Measurements from ENCODE around the gene ANKRD24. TPM values are rescaled to one million over a fixed set of nuclear protein-coding genes. Genes with fewer than 3 reads are reported as not detected.
"Not testable (repeated sequence)": the region's sequence is repeated elsewhere in the genome, so short reads cannot be mapped to it uniquely, and the experiment has no call there.

The ANKRD24 gene
- total RNA-seq, 4 donors from 2014 or later, result 0.83 to 3.9 (median 1.6) TPM

DNA sequence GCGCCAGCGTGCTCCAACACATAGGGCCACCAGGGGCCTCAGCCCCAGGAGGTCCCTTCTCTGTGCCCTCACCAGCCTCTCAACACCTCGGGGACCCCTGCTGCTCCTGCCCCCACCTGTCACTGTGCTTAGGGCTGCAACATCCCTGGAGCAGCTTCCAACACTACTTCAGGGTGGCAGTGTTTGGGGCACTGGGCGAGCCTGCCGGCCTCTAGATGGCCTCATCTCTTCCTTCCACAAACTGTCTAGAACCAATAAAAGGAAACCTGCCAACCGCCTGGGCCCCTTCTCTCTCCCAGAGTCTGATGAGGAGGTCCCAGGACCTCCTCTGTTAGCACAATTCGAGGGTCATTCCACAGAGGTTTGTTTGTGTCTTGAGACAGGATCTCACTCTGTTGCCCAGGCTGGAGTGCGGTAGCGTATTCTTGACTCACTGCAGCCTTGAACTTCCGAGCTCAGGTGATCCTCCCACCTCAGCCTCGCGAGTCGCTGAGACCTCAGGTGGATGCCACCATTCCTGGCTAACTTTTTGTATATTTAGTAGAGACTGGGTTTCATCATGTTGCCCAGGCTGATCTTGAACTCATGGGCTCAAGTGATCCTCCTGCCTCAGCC, 86.4 kb downstream of the ANKRD24 start:
- no peak overlapping the region for H3K4me3 ChIP-seq
- no peak for TF ChIP-seq POLR2A (IDR thresholded peaks at IDR 0.05)
- TF ChIP-seq, protein P1, sequence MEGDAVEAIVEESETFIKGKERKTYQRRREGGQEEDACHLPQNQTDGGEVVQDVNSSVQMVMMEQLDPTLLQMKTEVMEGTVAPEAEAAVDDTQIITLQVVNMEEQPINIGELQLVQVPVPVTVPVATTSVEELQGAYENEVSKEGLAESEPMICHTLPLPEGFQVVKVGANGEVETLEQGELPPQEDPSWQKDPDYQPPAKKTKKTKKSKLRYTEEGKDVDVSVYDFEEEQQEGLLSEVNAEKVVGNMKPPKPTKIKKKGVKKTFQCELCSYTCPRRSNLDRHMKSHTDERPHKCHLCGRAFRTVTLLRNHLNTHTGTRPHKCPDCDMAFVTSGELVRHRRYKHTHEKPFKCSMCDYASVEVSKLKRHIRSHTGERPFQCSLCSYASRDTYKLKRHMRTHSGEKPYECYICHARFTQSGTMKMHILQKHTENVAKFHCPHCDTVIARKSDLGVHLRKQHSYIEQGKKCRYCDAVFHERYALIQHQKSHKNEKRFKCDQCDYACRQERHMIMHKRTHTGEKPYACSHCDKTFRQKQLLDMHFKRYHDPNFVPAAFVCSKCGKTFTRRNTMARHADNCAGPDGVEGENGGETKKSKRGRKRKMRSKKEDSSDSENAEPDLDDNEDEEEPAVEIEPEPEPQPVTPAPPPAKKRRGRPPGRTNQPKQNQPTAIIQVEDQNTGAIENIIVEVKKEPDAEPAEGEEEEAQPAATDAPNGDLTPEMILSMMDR (IDR thresholded peaks at IDR 0.05), result peak in 1 of 6 experiments; percentile 17
- peaks cover 0 to 55% (median 0%) of the 10 kb centered on the region in 3 donors for H3K36me3 ChIP-seq
- peak overlapping the region in 3 of 4 donors; percentile 38 to 90 (median 63) for H3K27ac ChIP-seq
- no peak for DNase-seq
- peaks cover 0 to 9% (median 3%) of the 10 kb centered on the region in 4 donors for H3K4me1 ChIP-seq
- no peaks in the 10 kb centered on the region for H3K27me3 ChIP-seq
- no peaks in the 10 kb centered on the region for H3K9me3 ChIP-seq

DNA sequence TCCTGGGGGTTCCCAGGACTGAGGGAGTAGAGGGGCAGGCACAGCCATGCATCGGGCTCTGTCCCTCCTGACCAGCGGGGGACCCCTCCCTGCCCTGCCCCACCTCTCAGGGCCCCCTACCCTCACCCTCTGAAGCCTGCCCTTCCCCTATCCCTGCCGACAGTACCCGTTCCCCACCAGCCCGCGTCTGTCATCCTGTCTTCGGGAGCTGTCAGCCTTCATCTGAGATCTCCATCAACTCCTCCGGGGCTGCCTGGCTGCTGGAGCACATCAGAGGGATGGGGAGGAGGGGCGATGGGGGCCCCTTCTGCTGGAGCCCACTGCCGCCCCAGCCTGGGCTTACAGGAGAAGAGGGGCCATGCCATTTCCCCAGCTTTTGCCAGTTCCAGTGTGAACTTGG, 90.4 kb downstream of the ANKRD24 start:
- Histone ChIP-seq H3K4me1 (peaks cover 0 to 6% (median 1%) of the 10 kb centered on the region in 4 donors), H3K4me3 (no peak overlapping the region), H3K27ac (no peak overlapping the region), H3K27me3 (no peaks in the 10 kb centered on the region), H3K9me3 (no peaks in the 10 kb centered on the region), H3K36me3 (peaks cover 0 to 30% (median 0%) of the 10 kb centered on the region in 3 donors)
- no peak for DNase-seq
- TF ChIP-seq POLR2A (IDR thresholded peaks at IDR 0.05), result no peak
- TF ChIP-seq, protein P1 (IDR thresholded peaks at IDR 0.05), result no peak

DNA sequence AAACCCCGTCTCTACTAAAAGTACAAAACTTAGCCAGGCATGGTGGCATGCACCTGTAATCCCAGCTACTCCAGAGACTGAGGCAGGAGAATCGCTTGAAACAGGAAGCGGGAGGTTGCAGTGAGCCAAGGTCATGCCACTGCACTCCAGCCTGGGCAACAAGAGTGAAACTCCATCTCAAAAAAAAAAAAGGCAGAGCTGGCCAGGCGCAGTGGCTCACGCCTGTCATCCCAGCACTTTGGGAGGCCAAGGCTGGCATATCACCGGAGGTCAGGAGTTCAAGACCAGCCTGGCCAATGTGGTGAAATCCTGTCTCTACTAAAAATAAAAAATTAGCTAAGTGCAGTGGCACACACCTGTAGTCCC, 91.8 kb downstream of the ANKRD24 start:
- not testable (repeated sequence) for H3K4me1 ChIP-seq, H3K27me3 ChIP-seq, DNase-seq, H3K4me3 ChIP-seq, H3K9me3 ChIP-seq, H3K27ac ChIP-seq
- peaks cover 0 to 17% (median 0%) of the 10 kb centered on the region in 3 donors for H3K36me3 ChIP-seq

Other genes starting within 250 kb of the ANKRD24 start
- not detected for gene NMRK2, start 249.6 kb upstream of the ANKRD24 start, total RNA-seq
- 100 to 1,000 TPM in 1 of 4 donors, 10 to 100 TPM in 3; 61.3 to 106 (median 88.1) TPM for gene DAPK3, start 211.6 kb upstream of the ANKRD24 start, total RNA-seq
- 1,000 to 10,000 TPM in 3 of 4 donors, 100 to 1,000 TPM in 1; 914 to 1,425 (median 1,203) TPM for gene EEF2, start 197.2 kb upstream of the ANKRD24 start, total RNA-seq
- gene PIAS4, start 175.0 kb upstream of the ANKRD24 start, total RNA-seq, result 10 to 100 TPM; 15.9 to 47.9 (median 24.2) TPM
- gene ZBTB7A, start 115.8 kb upstream of the ANKRD24 start, total RNA-seq, result 100 to 1,000 TPM in 2 of 4 donors, 10 to 100 TPM in 2; 74.3 to 149 (median 96.1) TPM
- 100 to 1,000 TPM; 168 to 283 (median 220) TPM for gene MAP2K2, start 58.6 kb upstream of the ANKRD24 start, total RNA-seq
- 100 to 1,000 TPM in 3 of 4 donors, 10 to 100 TPM in 1; 45.4 to 528 (median 270) TPM for gene CREB3L3, start 29.1 kb upstream of the ANKRD24 start, total RNA-seq
- 100 to 1,000 TPM in 1 of 4 donors, 10 to 100 TPM in 3; 55.3 to 115 (median 84.9) TPM for gene SIRT6, start 126 bp upstream of the ANKRD24 start, total RNA-seq
- gene EBI3, start 46.8 kb downstream of the ANKRD24 start, total RNA-seq, result 10 to 100 TPM in 1 of 4 donors, 1 to 10 TPM in 2, not detected in 1; 1.4 to 12.4 (median 1.9) TPM
- gene YJU2, start 64.4 kb downstream of the ANKRD24 start, total RNA-seq, result 10 to 100 TPM in 3 of 4 donors, 1 to 10 TPM in 1; 8.9 to 33.8 (median 24.1) TPM
- 10 to 100 TPM in 3 of 4 donors, not detected in 1; 21.3 to 27.7 (median 21.9) TPM for gene SHD, start 96.6 kb downstream of the ANKRD24 start, total RNA-seq
- gene TMIGD2, start 119.7 kb downstream of the ANKRD24 start, total RNA-seq, result 1 to 10 TPM; 2.2 to 6.1 (median 3.8) TPM
- gene FSD1, start 121.9 kb downstream of the ANKRD24 start, total RNA-seq, result 1 to 10 TPM in 3 of 4 donors, not detected in 1; 1.0 to 8.4 (median 1.4) TPM
- gene STAP2, start 156.1 kb downstream of the ANKRD24 start, total RNA-seq, result 100 to 1,000 TPM in 3 of 4 donors, 10 to 100 TPM in 1; 90.8 to 227 (median 134) TPM
- 10 to 100 TPM in 3 of 4 donors, 1 to 10 TPM in 1; 8.3 to 26.1 (median 20.8) TPM for gene MPND, start 160.9 kb downstream of the ANKRD24 start, total RNA-seq
- 100 to 1,000 TPM in 1 of 4 donors, 10 to 100 TPM in 3; 69.3 to 102 (median 73.9) TPM for gene SH3GL1, start 217.9 kb downstream of the ANKRD24 start, total RNA-seq
- 10 to 100 TPM in 3 of 4 donors, 1 to 10 TPM in 1; 7.5 to 66.8 (median 14.4) TPM for gene CHAF1A, start 220.0 kb downstream of the ANKRD24 start, total RNA-seq